WTC11 (cell line): Measurements from ENCODE around the gene ANKRD39. TPM values are rescaled to one million over a fixed set of nuclear protein-coding genes. Genes with fewer than 3 reads are reported as not detected.
"Not testable (repeated sequence)": the region's sequence is repeated elsewhere in the genome, so short reads cannot be mapped to it uniquely, and the experiment has no call there.

ENCODE experiments used
- ATAC-seq: fragments of 200-7000 bp; cut with Tn5 transposase; 2 replicates; pipeline ENCODE4 v1.10.0; 2021; ENCODE audit warnings: mild to moderate bottlenecking, moderate library complexity
- CTCF ChIA-PET: fragments of 300-600 bp; sonication (Branson Sonifier 250); formaldehyde crosslinking; loops from one replicate; lab custom pipeline; 2021; ENCODE audit warnings: antibody characterized with exemption; lab: Charles Lee
- POLR2A ChIA-PET: fragments of 350-600 bp; sonication (Branson Sonifier 250); formaldehyde crosslinking; loops from one replicate; lab custom pipeline; 2021; ENCODE audit warnings: antibody characterized with exemption; lab: Charles Lee
- DNase-seq: peaks from one replicate; pipeline ENCODE4 v3.0.0; 2021; ENCODE audit warnings: low spot score
- H3K27ac Mint-ChIP-seq: 2 replicates; pipeline ENCODE4 v1.8.0; 2021; ENCODE audit warnings: mixed read lengths
- H3K27me3 Mint-ChIP-seq: 2 replicates; pipeline ENCODE4 v1.8.0; 2021; ENCODE audit warnings: low read depth, mild to moderate bottlenecking, moderate library complexity, mixed read lengths
- H3K36me3 Mint-ChIP-seq: 2 replicates; pipeline ENCODE4 v1.8.0; 2021; ENCODE audit warnings: mixed read lengths
- H3K4me1 Mint-ChIP-seq: 2 replicates; pipeline ENCODE4 v1.8.0; 2022; ENCODE audit warnings: mixed read lengths
- H3K4me3 Mint-ChIP-seq: 2 replicates; pipeline ENCODE4 v1.8.0; 2021; ENCODE audit warnings: mild to moderate bottlenecking, moderate library complexity, mixed read lengths
- H3K9me3 Mint-ChIP-seq: 2 replicates; pipeline ENCODE4 v1.8.0; 2021; ENCODE audit warnings: mixed read lengths
- ATF1 ChIP-seq: sonication (generic); formaldehyde crosslinking; IDR thresholded peaks from 2 replicates; pipeline ENCODE4 v1.8.1; 2023; ENCODE audit warnings: mild to moderate bottlenecking, moderate library complexity, missing genetic modification reagents
- CBFB ChIP-seq: sonication (generic); formaldehyde crosslinking; IDR thresholded peaks from 2 replicates; pipeline ENCODE4 v1.8.1; 2022; ENCODE audit warnings: mild to moderate bottlenecking, low read depth, missing genetic modification reagents
- CREM ChIP-seq: sonication (generic); formaldehyde crosslinking; IDR thresholded peaks from 2 replicates; pipeline ENCODE4 v1.8.1; 2022; ENCODE audit warnings: mild to moderate bottlenecking, missing genetic modification reagents, moderate library complexity
- ESRRA ChIP-seq: sonication (generic); formaldehyde crosslinking; IDR thresholded peaks from 2 replicates; pipeline ENCODE4 v1.8.1; 2022; ENCODE audit warnings: mild to moderate bottlenecking, missing genetic modification reagents, borderline replicate concordance
- FOXJ3 ChIP-seq: sonication (generic); formaldehyde crosslinking; IDR thresholded peaks from 2 replicates; pipeline ENCODE4 v1.9.0; 2021; ENCODE audit warnings: missing genetic modification reagents, mild to moderate bottlenecking, borderline replicate concordance
- GRHL2 ChIP-seq: fragments of 250-450 bp; sonication (Bioruptor Pico); IDR thresholded peaks from 2 replicates; pipeline ENCODE4 v1.8.0; 2022; ENCODE audit warnings: mild to moderate bottlenecking, moderate library complexity; ENCODE audit not compliant: insufficient replicate concordance, severe bottlenecking
- JAZF1 ChIP-seq: fragments of 250-450 bp; sonication (Bioruptor Pico); IDR thresholded peaks from 2 replicates; pipeline ENCODE4 v1.9.0; 2021; ENCODE audit warnings: moderate library complexity, mild to moderate bottlenecking, inconsistent platforms
- PRRX2 ChIP-seq: fragments of 250-450 bp; sonication (Bioruptor Pico); IDR thresholded peaks from 2 replicates; pipeline ENCODE4 v1.8.0; 2021; ENCODE audit warnings: mild to moderate bottlenecking
- RORB ChIP-seq: fragments of 250-450 bp; sonication (Bioruptor Pico); IDR thresholded peaks from 2 replicates; pipeline ENCODE4 v1.9.0; 2021; ENCODE audit warnings: mild to moderate bottlenecking
- SMAD4 ChIP-seq: sonication (generic); formaldehyde crosslinking; IDR thresholded peaks from 2 replicates; pipeline ENCODE4 v1.8.0; 2022; ENCODE audit warnings: mild to moderate bottlenecking, missing genetic modification reagents
- TP53 ChIP-seq: sonication (generic); formaldehyde crosslinking; IDR thresholded peaks from 2 replicates; pipeline ENCODE4 v1.8.1; 2023; ENCODE audit warnings: mild to moderate bottlenecking, missing genetic modification reagents
- total RNA-seq: library from RNA; stranded (reverse); gene quantifications from 3 replicates; pipeline ENCODE4 v1.2.3, GENCODE V29; 2021
- TF ChIP-seq, protein P1 (sequence below): sonication (generic); formaldehyde crosslinking; conservative IDR thresholded peaks from 2 replicates; pipeline ENCODE4 v1.8.1; 2022; ENCODE audit warnings: mild to moderate bottlenecking, missing genetic modification reagents
- TF ChIP-seq, protein P2 (sequence below): sonication (generic); formaldehyde crosslinking; IDR thresholded peaks from 2 replicates; pipeline ENCODE4 v1.8.1; 2022; ENCODE audit warnings: low read depth, mild to moderate bottlenecking, moderate library complexity, missing genetic modification reagents, borderline replicate concordance
- TF ChIP-seq, protein P3 (sequence below): fragments of 250-450 bp; sonication (Bioruptor Pico); IDR thresholded peaks from 2 replicates; pipeline ENCODE4 v2.1.2; 2022; ENCODE audit warnings: mild to moderate bottlenecking, moderate library complexity
- TF ChIP-seq, protein P4 (sequence below): fragments of 250-450 bp; sonication (Bioruptor Pico); IDR thresholded peaks from 2 replicates; pipeline ENCODE4 v1.9.0; 2021; ENCODE audit warnings: moderate library complexity, mild to moderate bottlenecking, inconsistent platforms, borderline replicate concordance
- TF ChIP-seq, protein P5 (sequence below): fragments of 250-450 bp; sonication (Bioruptor Pico); IDR thresholded peaks from 2 replicates; pipeline ENCODE4 v1.9.0; 2021; ENCODE audit warnings: mild to moderate bottlenecking

The ANKRD39 gene
- total RNA-seq, 1 experiment from 2014 or later, result 17.9 TPM

DNA sequence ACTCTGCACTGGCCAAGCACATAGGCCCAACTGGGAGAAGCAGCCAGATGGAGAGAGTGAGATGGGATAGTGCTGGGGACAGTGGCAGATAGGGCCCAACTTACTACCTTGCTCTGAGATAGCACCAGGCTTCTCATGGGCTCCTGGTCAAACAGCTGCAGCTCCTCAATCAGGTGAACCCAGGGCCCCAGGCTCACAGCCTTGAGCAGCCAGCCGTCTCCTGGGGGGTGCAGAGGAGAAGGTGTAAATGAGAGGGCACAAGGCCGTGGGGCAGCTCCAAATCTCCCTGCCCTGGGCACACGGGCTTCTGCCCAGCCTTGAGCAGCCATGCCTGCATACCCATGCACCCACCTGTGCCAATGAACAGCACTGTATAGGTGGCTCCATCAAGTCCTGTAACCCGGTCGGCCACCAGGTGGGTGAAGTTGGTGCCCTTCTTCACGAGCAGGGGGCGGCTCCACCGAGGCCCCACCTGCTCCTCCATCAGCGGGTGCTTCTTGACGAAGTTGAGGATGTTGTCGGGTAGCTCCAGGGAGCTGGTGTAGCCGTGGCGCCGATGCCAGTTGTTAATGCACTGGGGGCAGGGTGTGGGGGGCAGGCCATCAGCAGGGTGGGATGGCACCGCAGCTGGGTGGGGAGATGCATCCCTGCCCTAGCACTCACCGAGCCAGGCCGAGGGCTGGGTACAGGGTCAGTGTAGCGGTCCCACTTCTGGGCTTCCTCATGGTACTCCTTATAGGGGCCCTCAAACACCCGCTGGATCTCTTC lies 5.9 kb upstream of the ANKRD39 start:
- Mint-ChIP-seq H3K36me3 (peaks cover 41% of the 10 kb centered on the region), H3K9me3 (no peaks in the 10 kb centered on the region), H3K4me1 (peaks cover 21% of the 10 kb centered on the region), H3K4me3 (no peak overlapping the region), H3K27ac (no peak overlapping the region; the same call in 1 of the 2 replicates), H3K27me3 (no peaks in the 10 kb centered on the region)
- ChIA-PET CTCF (interaction anchor here (0.7 to 1.5 kb wide), 2 partner anchors 87 kb away, joined by 3 read pairs; no protein-coding TSS in a partner anchor), POLR2A (no interaction called here)
- ATAC-seq (no peak), DNase-seq (no peak)
- no peak for TF ChIP-seq CBFB
- TF ChIP-seq, protein P1, sequence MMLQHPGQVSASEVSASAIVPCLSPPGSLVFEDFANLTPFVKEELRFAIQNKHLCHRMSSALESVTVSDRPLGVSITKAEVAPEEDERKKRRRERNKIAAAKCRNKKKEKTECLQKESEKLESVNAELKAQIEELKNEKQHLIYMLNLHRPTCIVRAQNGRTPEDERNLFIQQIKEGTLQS (CRISPR knock-in tag), result no peak
- TF ChIP-seq JAZF1 (CRISPR knock-in tag), result no peak
- no peak for TF ChIP-seq FOXJ3 (CRISPR knock-in tag)
- TF ChIP-seq, protein P2, sequence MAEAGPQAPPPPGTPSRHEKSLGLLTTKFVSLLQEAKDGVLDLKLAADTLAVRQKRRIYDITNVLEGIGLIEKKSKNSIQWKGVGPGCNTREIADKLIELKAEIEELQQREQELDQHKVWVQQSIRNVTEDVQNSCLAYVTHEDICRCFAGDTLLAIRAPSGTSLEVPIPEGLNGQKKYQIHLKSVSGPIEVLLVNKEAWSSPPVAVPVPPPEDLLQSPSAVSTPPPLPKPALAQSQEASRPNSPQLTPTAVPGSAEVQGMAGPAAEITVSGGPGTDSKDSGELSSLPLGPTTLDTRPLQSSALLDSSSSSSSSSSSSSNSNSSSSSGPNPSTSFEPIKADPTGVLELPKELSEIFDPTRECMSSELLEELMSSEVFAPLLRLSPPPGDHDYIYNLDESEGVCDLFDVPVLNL (CRISPR knock-in tag), result no peak
- TF ChIP-seq, protein P3, sequence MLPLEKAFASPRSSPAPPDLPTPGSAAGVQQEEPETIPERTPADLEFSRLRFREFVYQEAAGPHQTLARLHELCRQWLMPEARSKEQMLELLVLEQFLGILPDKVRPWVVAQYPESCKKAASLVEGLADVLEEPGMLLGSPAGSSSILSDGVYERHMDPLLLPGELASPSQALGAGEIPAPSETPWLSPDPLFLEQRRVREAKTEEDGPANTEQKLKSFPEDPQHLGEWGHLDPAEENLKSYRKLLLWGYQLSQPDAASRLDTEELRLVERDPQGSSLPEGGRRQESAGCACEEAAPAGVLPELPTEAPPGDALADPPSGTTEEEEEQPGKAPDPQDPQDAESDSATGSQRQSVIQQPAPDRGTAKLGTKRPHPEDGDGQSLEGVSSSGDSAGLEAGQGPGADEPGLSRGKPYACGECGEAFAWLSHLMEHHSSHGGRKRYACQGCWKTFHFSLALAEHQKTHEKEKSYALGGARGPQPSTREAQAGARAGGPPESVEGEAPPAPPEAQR, result no peak
- TF ChIP-seq SMAD4 (CRISPR knock-in tag), result no peak
- no peak for TF ChIP-seq RORB (CRISPR knock-in tag)

DNA sequence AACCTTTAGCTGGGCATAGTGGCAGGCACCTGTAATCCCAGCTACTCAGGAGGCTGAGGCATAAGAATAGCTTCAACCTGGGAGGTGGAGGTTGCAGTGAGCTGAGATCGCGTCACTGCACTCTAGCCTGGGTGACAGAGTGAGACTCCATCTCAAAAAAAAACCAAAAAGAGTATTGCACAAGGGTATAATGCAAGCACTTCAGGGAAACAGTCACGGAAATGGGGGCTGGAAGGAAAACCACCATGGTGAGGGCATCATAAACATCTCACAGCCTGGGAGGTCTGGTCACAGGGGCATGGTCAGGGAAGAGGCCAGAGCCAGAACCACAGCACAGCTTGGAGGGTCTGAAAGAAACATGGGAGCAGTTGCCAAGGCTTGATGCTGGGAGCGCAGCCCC lies 5.2 kb upstream of the ANKRD39 start:
- Mint-ChIP-seq H3K36me3 (peaks cover 41% of the 10 kb centered on the region), H3K4me1 (peaks cover 21% of the 10 kb centered on the region)
- ATAC-seq, DNase-seq, H3K27me3 Mint-ChIP-seq, H3K27ac Mint-ChIP-seq, POLR2A ChIA-PET, H3K4me3 Mint-ChIP-seq, H3K9me3 Mint-ChIP-seq: not testable (repeated sequence)
- CTCF ChIA-PET, result interaction anchor here (0.7 kb wide), 1 partner anchor 88 kb away, joined by 3 read pairs; no protein-coding TSS in a partner anchor

DNA sequence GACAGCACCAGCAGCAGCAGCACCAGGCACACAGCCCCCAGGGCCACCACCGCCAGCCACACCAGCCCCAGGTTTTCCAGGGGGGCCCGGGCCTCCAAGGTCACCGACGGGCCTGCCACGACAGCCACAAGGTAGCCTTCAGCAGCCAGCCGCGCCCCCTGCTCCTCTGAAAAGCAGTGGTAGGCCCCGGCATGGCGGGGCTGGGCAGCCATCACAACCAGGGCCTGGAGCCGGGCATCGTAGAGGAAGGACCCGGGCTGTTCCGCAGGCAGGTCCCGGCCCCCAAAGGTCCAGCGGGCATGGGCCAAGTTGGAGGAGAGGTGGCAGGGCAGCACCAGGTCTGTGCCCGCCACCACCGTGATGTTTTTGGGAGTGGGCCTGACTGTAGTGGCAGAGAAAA lies 3.3 kb upstream of the ANKRD39 start:
- ATAC-seq (no peak), DNase-seq (no peak)
- H3K27me3 Mint-ChIP-seq, result no peaks in the 10 kb centered on the region
- no peak overlapping the region for H3K4me3 Mint-ChIP-seq
- peaks cover 21% of the 10 kb centered on the region for H3K4me1 Mint-ChIP-seq
- POLR2A ChIA-PET, result interaction anchor here (1.0 kb wide), 1 partner anchor 8 kb away, joined by 3 read pairs; no protein-coding TSS in a partner anchor
- no peak for TF ChIP-seq PRRX2 (CRISPR knock-in tag)
- no peak for TF ChIP-seq GRHL2
- TF ChIP-seq TP53 (CRISPR knock-in tag), result no peak
- TF ChIP-seq, protein P4, sequence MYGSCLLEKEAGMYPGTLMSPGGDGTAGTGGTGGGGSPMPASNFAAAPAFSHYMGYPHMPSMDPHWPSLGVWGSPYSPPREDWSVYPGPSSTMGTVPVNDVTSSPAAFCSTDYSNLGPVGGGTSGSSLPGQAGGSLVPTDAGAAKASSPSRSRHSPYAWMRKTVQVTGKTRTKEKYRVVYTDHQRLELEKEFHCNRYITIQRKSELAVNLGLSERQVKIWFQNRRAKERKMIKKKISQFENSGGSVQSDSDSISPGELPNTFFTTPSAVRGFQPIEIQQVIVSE (CRISPR knock-in tag), result no peak
- TF ChIP-seq CREM (CRISPR knock-in tag), result no peak
- no peak for TF ChIP-seq ESRRA
- TF ChIP-seq, protein P5, sequence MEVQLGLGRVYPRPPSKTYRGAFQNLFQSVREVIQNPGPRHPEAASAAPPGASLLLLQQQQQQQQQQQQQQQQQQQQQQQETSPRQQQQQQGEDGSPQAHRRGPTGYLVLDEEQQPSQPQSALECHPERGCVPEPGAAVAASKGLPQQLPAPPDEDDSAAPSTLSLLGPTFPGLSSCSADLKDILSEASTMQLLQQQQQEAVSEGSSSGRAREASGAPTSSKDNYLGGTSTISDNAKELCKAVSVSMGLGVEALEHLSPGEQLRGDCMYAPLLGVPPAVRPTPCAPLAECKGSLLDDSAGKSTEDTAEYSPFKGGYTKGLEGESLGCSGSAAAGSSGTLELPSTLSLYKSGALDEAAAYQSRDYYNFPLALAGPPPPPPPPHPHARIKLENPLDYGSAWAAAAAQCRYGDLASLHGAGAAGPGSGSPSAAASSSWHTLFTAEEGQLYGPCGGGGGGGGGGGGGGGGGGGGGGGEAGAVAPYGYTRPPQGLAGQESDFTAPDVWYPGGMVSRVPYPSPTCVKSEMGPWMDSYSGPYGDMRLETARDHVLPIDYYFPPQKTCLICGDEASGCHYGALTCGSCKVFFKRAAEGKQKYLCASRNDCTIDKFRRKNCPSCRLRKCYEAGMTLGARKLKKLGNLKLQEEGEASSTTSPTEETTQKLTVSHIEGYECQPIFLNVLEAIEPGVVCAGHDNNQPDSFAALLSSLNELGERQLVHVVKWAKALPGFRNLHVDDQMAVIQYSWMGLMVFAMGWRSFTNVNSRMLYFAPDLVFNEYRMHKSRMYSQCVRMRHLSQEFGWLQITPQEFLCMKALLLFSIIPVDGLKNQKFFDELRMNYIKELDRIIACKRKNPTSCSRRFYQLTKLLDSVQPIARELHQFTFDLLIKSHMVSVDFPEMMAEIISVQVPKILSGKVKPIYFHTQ (CRISPR knock-in tag), result no peak
- no peak for TF ChIP-seq CBFB
- TF ChIP-seq ATF1 (CRISPR knock-in tag), result no peak
- TF ChIP-seq, all 79 proteins: peak for 0
- Mint-ChIP-seq H3K27ac (no peak overlapping the region), H3K9me3 (no peaks in the 10 kb centered on the region), H3K36me3 (peaks cover 37% of the 10 kb centered on the region)
- CTCF ChIA-PET, result interaction anchor here (5.6 kb wide), 1 partner anchor 92 kb away, joined by 252 read pairs; no protein-coding TSS in a partner anchor
